Measurements from ENCODE around the gene CLK3.

- TF ChIP-seq POLR2A (IDR thresholded peaks at IDR 0.05; ENCODE audit: low read depth, low read length) = no peak
- TF ChIP-seq CTCF (IDR thresholded peaks at IDR 0.05; ENCODE audit: extremely low read depth in 1 of 2, insufficient read depth in 1 of 2, low read depth in 1 of 2, low read length in 2 of 2) = no peak
- TF ChIP-seq, protein P1, sequence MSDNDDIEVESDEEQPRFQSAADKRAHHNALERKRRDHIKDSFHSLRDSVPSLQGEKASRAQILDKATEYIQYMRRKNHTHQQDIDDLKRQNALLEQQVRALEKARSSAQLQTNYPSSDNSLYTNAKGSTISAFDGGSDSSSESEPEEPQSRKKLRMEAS (IDR thresholded peaks at IDR 0.05; ENCODE audit: insufficient read depth, insufficient read length) = no peak
These were observed 21.2 kb upstream of the CLK3 start for GRCh38 chr15:74594455-74594854.

Data from endothelial cell of umbilical vein (primary cell).